PFSK-1 (cell line): ENCODE data around the gene VARS2. TPM values are rescaled to one million over a fixed set of nuclear protein-coding genes. Genes with fewer than 3 reads are reported as not detected.

Experiments used
- FOXP2 ChIP-seq: optimal IDR thresholded peaks from 2 replicates; pipeline ENCODE3; 2011; ENCODE audit warnings: borderline replicate concordance, control low read depth, inconsistent platforms; ENCODE audit not compliant: insufficient read depth; ENCODE audit errors: extremely low read length, extremely low read depth
- POLR2AphosphoS5 ChIP-seq: IDR thresholded peaks from 2 replicates; pipeline ENCODE4 v1.6.1; 2012; ENCODE audit warnings: low read depth, mild to moderate bottlenecking, control low read depth, low read length, moderate library complexity
- SIN3A ChIP-seq: IDR thresholded peaks from 2 replicates; pipeline ENCODE4 v1.6.1; 2012; ENCODE audit warnings: mild to moderate bottlenecking, low read length, moderate library complexity, borderline replicate concordance; ENCODE audit not compliant: insufficient read depth
- TAF1 ChIP-seq: IDR thresholded peaks from 2 replicates; pipeline ENCODE4 v1.6.1; 2012; ENCODE audit warnings: low read length, control low read depth, borderline replicate concordance; ENCODE audit not compliant: insufficient read depth
- polyA plus RNA-seq: library from polyadenylated mRNA; unstranded; fragments of >200 nt; gene quantifications from one replicate; pipeline ENCODE4 v1.2.1, GENCODE V29; 2012; ENCODE audit warnings: low read depth, missing spikeins; ENCODE audit not compliant: insufficient read length
- TF ChIP-seq, protein P1 (sequence below), 2 experiments: IDR thresholded peaks; 2 replicates each; pipeline versions ENCODE4 v1.6.1 to v1.8.0; 2011 to 2012; ENCODE audit warnings: low read depth in 2 of 2, low read length in 2 of 2, control low read depth in 1 of 2, inconsistent platforms in 1 of 2, mild to moderate bottlenecking in 1 of 2, moderate library complexity in 1 of 2; ENCODE audit not compliant: insufficient read depth in 1 of 2

Gene VARS2
- polyA plus RNA-seq, result 46.6 TPM

DNA sequence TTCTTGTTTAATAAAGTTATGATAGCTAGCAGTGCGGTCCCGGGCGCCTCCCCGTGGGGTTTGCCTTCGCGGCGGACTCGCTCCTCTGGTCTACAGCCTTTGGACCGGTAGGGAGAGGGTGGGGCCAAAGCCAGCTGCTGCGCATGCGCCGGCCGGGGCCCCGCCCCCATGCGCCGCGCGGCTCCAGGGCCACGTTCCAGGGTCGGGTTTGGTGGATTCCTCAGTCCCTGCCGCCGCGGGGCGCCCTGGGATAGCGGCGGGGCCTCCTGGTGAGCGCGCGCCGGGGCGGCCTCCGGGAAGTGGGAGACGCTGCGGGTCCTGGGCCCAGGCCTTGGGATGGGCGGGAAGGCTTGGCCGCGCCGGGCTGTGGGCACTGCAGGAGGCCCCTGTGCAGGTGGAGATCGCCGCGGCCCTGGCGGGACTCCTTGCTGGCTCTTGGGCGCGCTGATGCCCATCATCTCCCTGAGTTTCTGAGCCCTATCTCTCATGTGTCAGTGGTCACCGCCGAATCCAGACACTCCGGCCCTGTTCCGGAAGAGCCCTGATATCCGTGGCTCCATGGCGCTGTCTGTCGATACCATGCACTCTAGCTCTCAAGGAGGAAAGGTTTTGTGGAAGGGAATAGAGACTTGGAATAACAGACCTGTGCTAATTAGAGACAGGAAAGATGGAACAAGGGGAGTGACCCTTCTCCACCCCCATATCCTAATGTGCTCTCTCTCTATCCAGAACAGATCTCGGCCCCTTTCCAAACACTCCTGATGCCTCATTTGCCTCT is at the start of gene VARS2:
Gene VARS2, plus strand, starts transcription at position 163 of the 778 bp plus-strand sequence. Its CDS starts 599 bp downstream, at position 762.
- TF ChIP-seq POLR2AphosphoS5 (peak; percentile 93), TAF1 (peak; percentile 53; the same call in 1 of the 2 replicates), SIN3A (no peak; the same call in 1 of the 2 replicates), FOXP2 (peak; percentile 34)
- TF ChIP-seq, protein P1, sequence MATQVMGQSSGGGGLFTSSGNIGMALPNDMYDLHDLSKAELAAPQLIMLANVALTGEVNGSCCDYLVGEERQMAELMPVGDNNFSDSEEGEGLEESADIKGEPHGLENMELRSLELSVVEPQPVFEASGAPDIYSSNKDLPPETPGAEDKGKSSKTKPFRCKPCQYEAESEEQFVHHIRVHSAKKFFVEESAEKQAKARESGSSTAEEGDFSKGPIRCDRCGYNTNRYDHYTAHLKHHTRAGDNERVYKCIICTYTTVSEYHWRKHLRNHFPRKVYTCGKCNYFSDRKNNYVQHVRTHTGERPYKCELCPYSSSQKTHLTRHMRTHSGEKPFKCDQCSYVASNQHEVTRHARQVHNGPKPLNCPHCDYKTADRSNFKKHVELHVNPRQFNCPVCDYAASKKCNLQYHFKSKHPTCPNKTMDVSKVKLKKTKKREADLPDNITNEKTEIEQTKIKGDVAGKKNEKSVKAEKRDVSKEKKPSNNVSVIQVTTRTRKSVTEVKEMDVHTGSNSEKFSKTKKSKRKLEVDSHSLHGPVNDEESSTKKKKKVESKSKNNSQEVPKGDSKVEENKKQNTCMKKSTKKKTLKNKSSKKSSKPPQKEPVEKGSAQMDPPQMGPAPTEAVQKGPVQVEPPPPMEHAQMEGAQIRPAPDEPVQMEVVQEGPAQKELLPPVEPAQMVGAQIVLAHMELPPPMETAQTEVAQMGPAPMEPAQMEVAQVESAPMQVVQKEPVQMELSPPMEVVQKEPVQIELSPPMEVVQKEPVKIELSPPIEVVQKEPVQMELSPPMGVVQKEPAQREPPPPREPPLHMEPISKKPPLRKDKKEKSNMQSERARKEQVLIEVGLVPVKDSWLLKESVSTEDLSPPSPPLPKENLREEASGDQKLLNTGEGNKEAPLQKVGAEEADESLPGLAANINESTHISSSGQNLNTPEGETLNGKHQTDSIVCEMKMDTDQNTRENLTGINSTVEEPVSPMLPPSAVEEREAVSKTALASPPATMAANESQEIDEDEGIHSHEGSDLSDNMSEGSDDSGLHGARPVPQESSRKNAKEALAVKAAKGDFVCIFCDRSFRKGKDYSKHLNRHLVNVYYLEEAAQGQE (IDR thresholded peaks at IDR 0.05; ENCODE audit: insufficient read depth in 1 of 2, low read depth in 2 of 2, low read length in 2 of 2), result no peak

DNA sequence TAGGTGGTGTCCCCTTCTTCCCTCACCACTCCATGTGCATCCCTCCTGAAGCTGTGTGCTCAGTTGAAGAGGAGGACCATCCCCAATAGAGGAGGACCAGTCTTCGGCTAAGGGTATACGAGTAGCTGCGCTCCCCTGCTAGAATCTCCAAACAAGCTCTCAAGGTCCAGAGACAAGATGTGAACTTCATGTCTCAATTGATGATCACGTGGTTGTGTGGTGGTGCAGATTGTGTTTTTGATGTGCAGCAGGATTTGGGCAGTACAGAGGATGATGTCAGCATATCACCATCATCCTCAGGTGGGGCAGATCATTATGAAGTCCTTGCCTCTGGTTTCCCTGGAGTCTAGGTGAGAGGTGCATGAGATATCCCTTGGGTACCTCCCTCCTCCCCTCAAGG is 49.7 kb upstream of the VARS2 start:
- TF ChIP-seq POLR2AphosphoS5, result no peak
- TF ChIP-seq SIN3A, result no peak
- TF ChIP-seq FOXP2, result no peak
- TF ChIP-seq, protein P1 (IDR thresholded peaks at IDR 0.05; ENCODE audit: insufficient read depth in 1 of 2, low read depth in 2 of 2, low read length in 2 of 2), result no peak
- TF ChIP-seq TAF1, result no peak

DNA sequence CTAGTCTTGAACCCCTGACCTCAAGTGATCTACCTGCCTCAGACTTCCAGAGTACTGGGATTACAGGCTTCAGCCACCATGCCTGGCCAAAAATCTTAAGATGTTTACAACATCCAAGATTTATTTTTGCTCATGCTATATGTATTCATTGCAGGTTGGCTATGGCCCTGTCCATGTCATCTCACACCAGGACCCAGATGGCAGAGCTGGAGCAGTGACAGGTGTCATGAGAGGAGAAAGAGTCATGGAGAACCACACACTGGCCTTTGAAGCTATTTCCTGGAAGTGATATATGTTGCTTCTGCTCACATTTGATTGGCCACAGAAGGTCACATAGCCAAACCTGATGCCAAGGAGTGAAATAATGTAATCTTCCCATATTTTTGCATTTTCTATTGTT is 43.5 kb upstream of the VARS2 start:
- TF ChIP-seq, protein P1 (IDR thresholded peaks at IDR 0.05; ENCODE audit: insufficient read depth in 1 of 2, low read depth in 2 of 2, low read length in 2 of 2), result no peak
- TF ChIP-seq FOXP2 (no peak), TAF1 (no peak), SIN3A (no peak), POLR2AphosphoS5 (no peak)

DNA sequence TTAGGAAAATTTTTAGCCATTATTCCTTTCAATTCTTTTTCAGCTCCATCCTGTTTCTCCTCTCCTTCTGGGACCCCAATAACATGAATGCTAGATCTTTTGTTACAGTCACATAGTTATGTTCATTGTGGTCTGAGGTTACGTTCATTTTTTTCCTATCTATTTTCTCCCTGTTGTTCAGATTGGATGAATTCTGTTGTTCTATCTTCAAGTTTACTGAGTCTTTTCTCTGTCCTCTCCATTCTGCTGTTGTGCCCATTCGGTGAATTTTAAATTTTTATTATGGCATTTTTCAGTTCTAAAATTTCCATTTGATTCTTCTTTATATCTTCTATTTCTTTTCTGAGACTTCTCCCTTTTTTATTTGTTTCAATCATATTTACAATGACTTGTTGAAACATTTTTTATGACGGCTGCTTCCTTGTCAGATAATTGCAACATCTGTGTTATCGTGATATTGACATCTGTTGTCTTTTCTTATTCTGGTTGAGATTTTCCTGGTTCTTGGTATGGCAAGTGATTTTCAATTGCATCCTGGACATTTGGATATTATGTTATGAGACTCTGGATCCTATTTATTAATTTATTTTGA is 42.4 kb upstream of the VARS2 start:
- no peak for TF ChIP-seq TAF1
- TF ChIP-seq SIN3A, result no peak
- TF ChIP-seq FOXP2, result no peak
- TF ChIP-seq POLR2AphosphoS5, result no peak
- TF ChIP-seq, protein P1 (IDR thresholded peaks at IDR 0.05; ENCODE audit: insufficient read depth in 1 of 2, low read depth in 2 of 2, low read length in 2 of 2), result no peak
